B cell (primary cell): Measurements from ENCODE around the gene DLG2. TPM values are rescaled to one million over a fixed set of nuclear protein-coding genes. Genes with fewer than 3 reads are reported as not detected.

ENCODE experiments used
- ATAC-seq: fragments of 200-7000 bp; cut with Tn5 transposase; one replicate; pipeline ENCODE4 v1.10.0; 2021; ENCODE audit warnings: low read depth, mild to moderate bottlenecking, moderate number of reproducible peaks, moderate library complexity
- CTCF ChIA-PET: fragments of 350-600 bp; sonication (Branson Sonifier 250); formaldehyde crosslinking; loops from one replicate; lab custom pipeline; 2021; ENCODE audit warnings: antibody characterized with exemption, inconsistent platforms; lab: Charles Lee
- POLR2A ChIA-PET: fragments of 350-600 bp; sonication (Branson Sonifier 250); formaldehyde crosslinking; loops from one replicate; lab custom pipeline; 2021; ENCODE audit warnings: antibody characterized with exemption; lab: Charles Lee
- DNase-seq: peaks from one replicate; pipeline ENCODE4 v3.0.0; 2013
- H2AFZ ChIP-seq: 2 replicates; pipeline ENCODE4 v1.6.1; 2012; ENCODE audit warnings: mild to moderate bottlenecking, low read depth, low read length; ENCODE audit not compliant: insufficient read depth, poor library complexity, severe bottlenecking
- H3K27ac ChIP-seq, 2 donors: 1 replicate in 1 of 2; 2 replicates in 1 of 2; pipeline ENCODE4 v1.5.1; 2012 to 2013; ENCODE audit warnings: low read length in 2 of 2, mild to moderate bottlenecking in 2 of 2, moderate library complexity in 1 of 2
- H3K27me3 ChIP-seq, 4 experiments: fragments of 200-600 bp in 1 of 4; sonication (generic) in 1 of 4; replicated peaks in 1 of 4; 1 replicate in 2 of 4; 2 replicates in 2 of 4; pipeline versions ENCODE4 v1.6.1 to v1.7.0; 2013 to 2016; ENCODE audit warnings: low read length in 3 of 4, mild to moderate bottlenecking in 2 of 4, mixed read lengths in 1 of 4, moderate library complexity in 1 of 4; ENCODE audit not compliant: insufficient read depth in 4 of 4, control insufficient read depth in 3 of 4; ENCODE audit errors: control extremely low read depth in 1 of 4
- H3K36me3 ChIP-seq, 2 experiments: replicated peaks in 1 of 2; 1 replicate in 1 of 2; 2 replicates in 1 of 2; pipeline versions ENCODE4 v1.6.1 to v1.7.1; 2013; ENCODE audit warnings: low read length in 1 of 2; ENCODE audit not compliant: insufficient read depth in 2 of 2, control insufficient read depth in 1 of 2; ENCODE audit errors: control extremely low read depth in 1 of 2, extremely low read depth in 1 of 2
- H3K4me1 ChIP-seq, 2 donors: fragments of 200-600 bp in 1 of 2; sonication (generic) in 1 of 2; 1 replicate in 1 of 2; 2 replicates in 1 of 2; pipeline versions ENCODE4 v1.5.1 to v1.6.1; 2013 to 2017; ENCODE audit warnings: low read length in 2 of 2; ENCODE audit not compliant: control insufficient read depth in 2 of 2, insufficient read depth in 2 of 2
- H3K4me2 ChIP-seq: replicated peaks from 2 replicates; pipeline ENCODE3; 2012; ENCODE audit warnings: mild to moderate bottlenecking, low read depth, low read length; ENCODE audit not compliant: poor library complexity, severe bottlenecking
- H3K4me3 ChIP-seq, 5 experiments: fragments of 200-600 bp in 1 of 5; sonication (generic) in 1 of 5; 1 replicate in 3 of 5; 2 replicates in 2 of 5; pipeline versions ENCODE4 v1.5.1 to v1.7.0; 2011 to 2016; ENCODE audit warnings: low read length in 4 of 5, mild to moderate bottlenecking in 4 of 5, low read depth in 2 of 5, control low read depth in 1 of 5, moderate library complexity in 1 of 5; ENCODE audit not compliant: insufficient read depth in 1 of 5; ENCODE audit errors: control extremely low read depth in 1 of 5, extremely low read depth in 1 of 5
- H3K79me2 ChIP-seq: fragments of 200-600 bp; sonication (generic); one replicate; pipeline ENCODE4 v1.6.0; 2016; ENCODE audit warnings: low read length; ENCODE audit not compliant: control insufficient read depth, insufficient read depth
- H3K9ac ChIP-seq: fragments of 200-600 bp; sonication (generic); 2 replicates; pipeline ENCODE4 v1.6.1; 2017; ENCODE audit warnings: mild to moderate bottlenecking, low read length, moderate library complexity
- H3K9me3 ChIP-seq, 3 donors: one replicate each; pipeline versions ENCODE4 v1.6.1 to v1.7.1; 2013; ENCODE audit warnings: low read length in 2 of 3; ENCODE audit not compliant: control insufficient read depth in 2 of 3, insufficient read depth in 1 of 3; ENCODE audit errors: control extremely low read depth in 1 of 3
- H4K20me1 ChIP-seq: 2 replicates; pipeline ENCODE4 v1.6.0; 2012; ENCODE audit warnings: mild to moderate bottlenecking, low read length; ENCODE audit not compliant: insufficient read depth, control insufficient read depth, poor library complexity, severe bottlenecking
- H3K27ac Mint-ChIP-seq: one replicate; pipeline ENCODE4 v1.8.0; 2021; ENCODE audit warnings: mixed read lengths
- H3K27me3 Mint-ChIP-seq: one replicate; pipeline ENCODE4 v1.8.0; 2021; ENCODE audit warnings: mixed read lengths
- H3K4me1 Mint-ChIP-seq: one replicate; pipeline ENCODE4 v1.8.0; 2021; ENCODE audit warnings: mixed read lengths
- H3K4me3 Mint-ChIP-seq: one replicate; pipeline ENCODE4 v1.8.0; 2021; ENCODE audit warnings: mixed read lengths
- H3K9me3 Mint-ChIP-seq: one replicate; pipeline ENCODE4 v1.8.0; 2022; ENCODE audit warnings: mixed read lengths; ENCODE audit not compliant: insufficient read depth
- EZH2 ChIP-seq: IDR thresholded peaks from 2 replicates; pipeline ENCODE4 v1.6.1; 2012; ENCODE audit warnings: borderline replicate concordance, low read depth, mild to moderate bottlenecking, moderate library complexity, low read length; ENCODE audit not compliant: insufficient read depth, poor library complexity, severe bottlenecking
- WGBS: methylation state at CpG from one replicate; pipeline ENCODE4 v1.1.5; 2013; ENCODE audit warnings: missing lambda C conversion rate; ENCODE audit not compliant: insufficient coverage; 5-methylcytosine and 5-hydroxymethylcytosine counted together
- intact Hi-C: fragments of 100-400 bp; cut with micrococcal nuclease; formaldehyde crosslinking; loops from one replicate; pipeline ENCODE4 v1.10.0; 2022
- polyA plus RNA-seq: library from polyadenylated mRNA; depleted of rRNA; stranded (reverse); fragments of >200 nt; gene quantifications from 2 replicates; pipeline ENCODE4 v1.2.3, GENCODE V29; 2012
- total RNA-seq, 2 donors: library from RNA; stranded (reverse); fragments of 120-200 nt in 1 of 2; gene quantifications; 1 replicate in 1 of 2; 2 replicates in 1 of 2; pipeline versions ENCODE4 v1.2.3 to v1.2.4, GENCODE V29; 2013 to 2022
- TF ChIP-seq, protein P1 (sequence below): fragments of 200-600 bp; IDR thresholded peaks from one replicate; pipeline ENCODE4 v1.8.0; 2022; ENCODE audit warnings: antibody characterized with exemption, mild to moderate bottlenecking

The DLG2 gene
- total and polyA plus RNA-seq, 2 donors (not counting 1 experiment from before 2014, with no cell fraction given): 0.54 to 5.4 TPM

DNA sequence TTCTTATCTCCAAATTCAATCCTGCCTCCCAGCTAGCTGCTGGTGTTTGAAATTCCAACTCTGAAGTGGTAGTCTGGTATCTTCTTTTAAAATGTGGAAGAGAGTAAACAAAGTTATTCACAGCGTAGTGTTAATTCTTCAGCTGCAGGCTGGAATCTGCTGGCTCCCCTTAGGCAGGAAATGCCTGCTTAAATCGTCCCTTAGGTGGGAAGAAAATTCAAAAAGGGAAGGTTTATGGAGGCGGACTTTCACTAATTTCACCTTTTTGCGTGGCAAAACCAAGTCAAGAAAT, 1901.9 kb downstream of the DLG2 start:
- Histone ChIP-seq H4K20me1 (no peaks in the 10 kb centered on the region), H3K36me3 (no peaks in the 10 kb centered on the region), H3K9ac (peak overlapping the region; percentile 58), H3K4me1 (peaks cover 20 to 22% of the 10 kb centered on the region in 2 donors), H3K27me3 (peaks cover 0 to 8% (median 3%) of the 10 kb centered on the region in 4 experiments), H2AFZ (peak overlapping the region; percentile 55), H3K27ac (no peak overlapping the region), H3K79me2 (no peaks in the 10 kb centered on the region), H3K9me3 (no peaks in the 10 kb centered on the region), H3K4me2 (peak overlapping the region; percentile 63), H3K4me3 (peak overlapping the region in 2 of 5 experiments; percentile 8 to 10)
- Mint-ChIP-seq H3K4me3 (peak overlapping the region; percentile 80), H3K27me3 (peaks cover 18% of the 10 kb centered on the region), H3K4me1 (peaks cover 25% of the 10 kb centered on the region), H3K27ac (no peak overlapping the region), H3K9me3 (no peaks in the 10 kb centered on the region)
- WGBS: 0% methylated on average over 1 of the region's 4 CpGs
- intact Hi-C loops: loop anchor here (2.0 to 10.0 kb wide), 2 partner anchors 858 to 1010 kb away; no protein-coding TSS in a partner anchor
- ATAC-seq: no peak
- ChIA-PET POLR2A (no interaction called here), CTCF (interaction anchor here (1.2 to 1.3 kb wide), 3 partner anchors 824 to 858 kb away, joined by 3 to 6 read pairs (median 3); partner anchors contain the start of gene DDIAS)
- TF ChIP-seq, protein P1, sequence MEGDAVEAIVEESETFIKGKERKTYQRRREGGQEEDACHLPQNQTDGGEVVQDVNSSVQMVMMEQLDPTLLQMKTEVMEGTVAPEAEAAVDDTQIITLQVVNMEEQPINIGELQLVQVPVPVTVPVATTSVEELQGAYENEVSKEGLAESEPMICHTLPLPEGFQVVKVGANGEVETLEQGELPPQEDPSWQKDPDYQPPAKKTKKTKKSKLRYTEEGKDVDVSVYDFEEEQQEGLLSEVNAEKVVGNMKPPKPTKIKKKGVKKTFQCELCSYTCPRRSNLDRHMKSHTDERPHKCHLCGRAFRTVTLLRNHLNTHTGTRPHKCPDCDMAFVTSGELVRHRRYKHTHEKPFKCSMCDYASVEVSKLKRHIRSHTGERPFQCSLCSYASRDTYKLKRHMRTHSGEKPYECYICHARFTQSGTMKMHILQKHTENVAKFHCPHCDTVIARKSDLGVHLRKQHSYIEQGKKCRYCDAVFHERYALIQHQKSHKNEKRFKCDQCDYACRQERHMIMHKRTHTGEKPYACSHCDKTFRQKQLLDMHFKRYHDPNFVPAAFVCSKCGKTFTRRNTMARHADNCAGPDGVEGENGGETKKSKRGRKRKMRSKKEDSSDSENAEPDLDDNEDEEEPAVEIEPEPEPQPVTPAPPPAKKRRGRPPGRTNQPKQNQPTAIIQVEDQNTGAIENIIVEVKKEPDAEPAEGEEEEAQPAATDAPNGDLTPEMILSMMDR: no peak
- TF ChIP-seq EZH2: no peak
- DNase-seq: no peak

DNA sequence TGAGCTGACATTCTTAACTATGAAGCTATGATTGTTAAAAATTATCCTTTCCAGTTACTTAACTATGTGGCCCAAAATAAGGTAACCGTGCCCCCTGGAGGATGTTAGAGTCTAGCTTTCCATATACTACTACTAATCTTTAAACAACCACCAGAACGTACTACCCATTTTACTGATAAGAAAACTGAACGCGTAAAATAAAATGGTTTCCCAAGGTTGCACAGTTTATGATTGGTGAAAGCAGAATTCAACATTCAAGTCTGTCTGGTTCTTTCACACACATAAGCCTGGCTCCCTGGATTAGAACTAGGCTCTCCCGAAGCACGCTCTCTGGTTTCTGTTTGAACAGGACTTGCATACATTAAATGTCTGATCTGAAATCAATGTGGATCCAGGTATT, 1903.1 kb downstream of the DLG2 start:
- TF ChIP-seq, protein P1: peak; percentile 42
- no peak for TF ChIP-seq EZH2
- peak overlapping the region; percentile 51 for H3K27ac Mint-ChIP-seq
- ChIA-PET POLR2A (no interaction called here), CTCF (interaction anchor here (0.8 to 2.7 kb wide), 11 partner anchors 9 to 1007 kb away, joined by 3 to 32 read pairs (median 4); no protein-coding TSS in a partner anchor)
- WGBS: 17% methylated on average over 1 of the region's 6 CpGs
- peak; percentile 36 for ATAC-seq
- H3K9ac ChIP-seq: peak overlapping the region; percentile 58
- no peak overlapping the region for H3K27ac ChIP-seq
- no peaks in the 10 kb centered on the region for H3K36me3 ChIP-seq
- H3K9me3 ChIP-seq: no peaks in the 10 kb centered on the region
- peak overlapping the region in 3 of 5 experiments; percentile 33 to 51 (median 34) for H3K4me3 ChIP-seq
- H3K9me3 Mint-ChIP-seq: no peaks in the 10 kb centered on the region
- DNase-seq: peak; percentile 68
- peaks cover 25% of the 10 kb centered on the region for H3K4me1 Mint-ChIP-seq
- peak overlapping the region; percentile 63 for H3K4me2 ChIP-seq
- peaks cover 20 to 22% of the 10 kb centered on the region in 2 donors for H3K4me1 ChIP-seq
- peak overlapping the region; percentile 80 for H3K4me3 Mint-ChIP-seq
- no peaks in the 10 kb centered on the region for H3K79me2 ChIP-seq
- intact Hi-C loops: loop anchor here (2.0 to 10.0 kb wide), 2 partner anchors 857 to 1009 kb away; no protein-coding TSS in a partner anchor
- peaks cover 22% of the 10 kb centered on the region for H3K27me3 Mint-ChIP-seq
- H2AFZ ChIP-seq: peak overlapping the region; percentile 55
- no peaks in the 10 kb centered on the region for H4K20me1 ChIP-seq
- H3K27me3 ChIP-seq: peaks cover 0 to 8% (median 3%) of the 10 kb centered on the region in 4 experiments
